GM18511 (cell line): ENCODE measurements around the gene CTRL.
"Not testable (repeated sequence)": the region's sequence is repeated elsewhere in the genome, so short reads cannot be mapped to it uniquely, and the experiment has no call there.

Experiments
- ATAC-seq: cut with Tn5 transposase; IDR thresholded peaks from one replicate; pipeline ENCODE4 v1.9.1; 2021; ENCODE audit warnings: mild to moderate bottlenecking, moderate library complexity; ENCODE audit not compliant: unreplicated experiment

Gene CTRL

DNA sequence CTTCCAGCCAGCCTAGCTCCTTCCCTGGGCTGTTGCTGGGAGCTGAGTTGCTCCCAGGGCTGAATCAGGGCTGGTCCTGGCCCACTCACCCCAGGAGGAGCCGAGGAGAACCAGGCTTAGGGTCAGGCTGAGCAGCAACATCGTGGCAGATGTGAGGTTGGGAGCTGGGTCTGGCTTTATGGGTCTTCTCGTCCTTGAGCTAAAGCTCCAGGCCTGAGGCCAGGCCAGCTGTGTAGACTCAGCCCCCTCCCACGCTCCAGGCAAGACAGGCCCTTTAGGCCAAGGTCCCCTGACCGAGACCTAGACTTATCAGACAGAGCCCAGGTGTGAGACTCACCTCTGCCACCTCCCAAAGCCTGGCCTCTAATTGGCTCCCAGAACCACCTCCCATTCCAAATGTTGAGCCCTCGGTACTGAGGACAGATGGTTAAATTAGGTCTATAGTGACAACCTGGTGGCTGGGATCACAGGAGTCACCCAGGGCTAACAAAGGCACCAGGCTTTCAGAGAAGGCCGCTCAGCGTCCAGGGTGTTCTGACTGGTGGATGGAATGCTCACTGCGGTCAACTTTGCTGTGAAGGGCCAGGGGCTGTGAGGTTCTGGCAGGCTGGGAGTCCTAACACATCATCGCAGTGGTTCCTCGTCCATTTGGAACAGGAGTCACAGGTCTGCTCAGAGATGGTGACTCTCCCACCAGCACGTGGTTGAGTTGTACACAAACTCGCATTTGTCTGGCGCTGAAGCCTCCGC lies at the start of gene CTRL:
TSS of gene CTRL (minus strand) at position 151 of the 750 bp plus-strand sequence. CDS start at position 141, 10 bp downstream.
- ATAC-seq = no peak

DNA sequence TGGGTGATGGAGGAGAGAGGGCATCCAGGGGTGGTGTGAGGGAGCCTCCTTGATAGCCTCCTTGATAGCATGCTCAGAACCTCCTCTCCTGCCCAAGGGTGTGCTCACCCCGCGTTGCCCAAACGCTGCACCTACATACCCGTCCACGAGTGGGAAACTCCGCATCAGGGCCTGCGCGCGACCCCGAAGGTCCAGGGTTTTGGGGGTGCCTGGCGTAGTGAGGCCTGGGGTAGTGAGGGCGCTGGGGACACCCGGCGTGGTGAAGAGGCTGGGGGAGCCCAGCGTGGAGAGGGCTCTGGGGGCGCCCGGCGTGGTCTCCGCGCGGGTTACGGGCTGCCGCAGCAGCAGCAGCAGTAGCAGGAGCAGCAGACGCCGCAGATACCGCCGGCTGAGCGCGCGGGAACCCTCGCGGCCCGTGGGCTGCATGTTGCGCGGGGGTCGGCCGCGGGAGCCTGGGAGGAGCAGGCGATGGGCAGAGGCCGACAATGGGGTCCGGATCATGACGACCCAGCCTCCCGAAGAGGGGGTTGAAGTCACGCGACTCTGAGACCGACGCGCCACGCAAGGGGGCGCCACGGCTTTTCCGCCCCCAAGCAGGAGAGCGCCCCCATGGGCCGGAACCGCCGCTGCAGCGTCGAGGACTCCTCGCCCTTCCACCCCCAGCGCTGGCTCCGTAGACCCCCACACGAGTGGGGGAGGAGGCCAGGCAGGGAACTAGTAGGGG lies 48.5 kb upstream of the CTRL start, which contains the start of gene DPEP3:
TSS of gene DPEP3 (minus strand) at position 545 of the 724 bp plus-strand sequence. CDS start at position 426, 119 bp downstream.
- no peak for ATAC-seq

DNA sequence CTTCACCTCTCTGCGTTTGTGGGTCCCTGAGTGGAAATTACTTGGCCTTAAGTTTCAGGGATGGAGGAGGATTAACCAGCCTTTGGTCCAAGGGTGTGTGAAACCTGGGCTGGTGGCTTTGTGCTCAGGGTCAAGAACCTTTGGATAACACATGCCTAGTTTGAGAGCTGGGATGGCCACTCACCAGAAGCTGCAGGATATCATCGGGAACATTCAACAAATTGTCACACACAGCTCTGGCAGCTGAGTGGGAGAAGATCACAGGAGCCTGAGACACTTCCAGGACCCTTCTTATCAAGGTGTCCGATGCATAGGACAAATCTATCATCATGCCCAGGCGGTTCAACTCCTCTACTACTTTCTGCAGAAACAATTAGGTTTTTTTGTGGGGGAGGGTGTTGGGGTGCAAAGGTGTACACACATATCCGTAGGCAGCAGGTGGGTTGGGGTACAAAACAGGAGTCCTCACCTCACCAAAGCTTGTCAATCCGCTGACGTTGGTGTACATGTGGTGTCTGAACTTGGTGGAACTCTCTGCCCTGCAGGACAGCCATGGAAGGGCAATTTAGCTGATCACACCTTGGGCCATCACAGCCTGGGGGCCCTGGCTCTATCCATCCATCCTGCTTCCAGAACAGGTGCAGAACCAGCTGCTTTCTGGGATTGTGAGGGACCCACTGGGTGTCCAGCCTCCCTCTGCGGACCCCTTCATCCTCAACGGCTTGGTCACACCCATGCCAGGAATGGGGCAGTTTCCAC lies 46.0 kb upstream of the CTRL start:
- ATAC-seq = no peak

DNA sequence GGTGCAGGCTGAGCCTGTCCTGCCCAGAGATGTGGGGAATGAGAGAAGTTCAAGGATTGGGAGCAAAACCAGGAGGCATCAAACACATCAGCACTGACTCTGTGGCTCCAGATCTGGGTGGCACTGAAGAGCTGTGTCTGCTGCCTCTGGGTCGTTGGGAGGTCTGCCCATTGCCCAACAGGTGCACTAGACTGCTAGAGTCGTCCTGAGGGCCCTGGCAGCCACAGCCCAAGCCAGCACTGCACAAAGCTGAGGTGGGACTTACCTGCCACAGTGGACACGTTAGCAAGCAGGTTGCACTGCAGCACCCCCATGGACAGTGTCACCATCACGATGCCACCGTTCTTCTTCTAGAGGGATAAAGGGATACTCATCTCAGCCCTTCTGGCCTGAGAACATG lies 45.3 kb upstream of the CTRL start:
- no peak for ATAC-seq

DNA sequence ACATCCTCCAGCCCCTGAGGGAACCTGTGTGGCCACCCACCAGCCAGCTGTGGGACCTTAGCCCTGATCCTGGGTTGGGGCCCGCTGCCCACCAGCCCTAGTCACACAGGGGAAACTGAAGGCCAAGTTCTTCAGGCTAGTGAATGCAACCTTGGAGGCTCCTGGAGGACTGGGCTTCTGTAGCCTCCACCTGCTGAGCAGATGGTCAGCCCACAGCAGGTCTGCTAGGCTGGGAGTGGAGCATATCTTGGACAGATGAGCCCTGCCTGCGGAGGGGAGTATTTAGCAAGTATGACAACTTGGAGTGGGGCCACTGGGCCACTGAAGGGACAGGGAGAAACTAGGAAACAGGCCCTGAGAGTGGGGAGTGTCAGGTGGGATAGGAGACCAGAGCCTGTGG lies 44.5 kb upstream of the CTRL start:
- no peak for ATAC-seq

DNA sequence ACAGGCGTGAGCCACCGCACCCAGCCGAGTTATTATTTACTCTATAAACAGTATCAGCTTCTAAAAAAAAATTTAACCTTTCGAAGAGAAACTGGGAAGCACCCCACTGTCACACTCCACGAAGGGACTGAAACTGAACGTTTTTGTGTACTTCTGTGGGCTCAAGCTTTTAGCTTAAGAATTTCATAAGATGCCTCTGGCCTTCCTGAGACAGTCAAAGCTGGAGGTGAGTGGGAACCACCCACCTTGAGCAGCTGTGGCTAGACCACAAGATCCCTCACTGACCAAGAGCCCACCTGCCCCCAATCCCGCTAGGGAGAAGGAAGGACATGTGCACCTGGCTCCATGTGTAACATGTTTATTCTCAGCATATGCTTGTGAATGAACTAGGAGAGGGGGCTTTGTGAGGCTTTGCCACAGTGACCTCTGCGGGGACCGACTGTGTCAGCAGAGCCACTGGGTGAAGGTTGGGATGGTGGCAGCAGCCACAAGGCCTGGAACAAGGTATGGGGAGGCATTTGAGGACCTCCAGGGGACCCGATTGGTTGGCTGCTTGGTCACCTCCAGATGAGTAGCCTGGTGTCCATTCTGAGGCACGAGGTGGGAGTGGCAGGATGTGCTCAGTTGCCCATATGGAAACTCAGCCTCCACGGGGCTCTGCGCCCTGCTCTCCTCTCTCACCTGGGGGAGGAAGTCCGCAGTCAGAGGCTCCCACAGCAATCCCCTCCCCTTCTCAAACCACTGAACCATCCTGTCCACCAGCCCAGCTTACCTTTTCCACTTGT lies 43.9 kb upstream of the CTRL start:
- no peak for ATAC-seq

DNA sequence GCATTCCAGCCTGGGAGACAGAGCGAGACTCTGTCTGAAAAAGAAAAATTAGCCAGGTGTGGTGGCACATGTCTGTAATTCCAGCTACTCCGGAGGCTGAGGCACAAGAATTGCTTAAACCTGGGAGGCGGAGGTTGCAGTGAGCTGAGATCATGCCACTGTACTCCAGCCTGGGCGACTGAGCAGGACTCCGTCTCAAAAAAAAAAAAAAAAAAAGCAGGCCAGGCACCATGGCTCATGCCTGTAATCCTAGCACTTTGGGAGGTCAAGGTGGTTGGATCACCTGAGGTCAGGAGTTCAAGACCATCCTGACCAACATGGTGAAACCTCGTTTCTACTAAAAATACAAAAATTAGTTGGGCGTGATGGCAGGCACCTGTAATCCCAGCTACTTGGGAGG lies 40.6 kb upstream of the CTRL start:
- ATAC-seq = not testable (repeated sequence)

DNA sequence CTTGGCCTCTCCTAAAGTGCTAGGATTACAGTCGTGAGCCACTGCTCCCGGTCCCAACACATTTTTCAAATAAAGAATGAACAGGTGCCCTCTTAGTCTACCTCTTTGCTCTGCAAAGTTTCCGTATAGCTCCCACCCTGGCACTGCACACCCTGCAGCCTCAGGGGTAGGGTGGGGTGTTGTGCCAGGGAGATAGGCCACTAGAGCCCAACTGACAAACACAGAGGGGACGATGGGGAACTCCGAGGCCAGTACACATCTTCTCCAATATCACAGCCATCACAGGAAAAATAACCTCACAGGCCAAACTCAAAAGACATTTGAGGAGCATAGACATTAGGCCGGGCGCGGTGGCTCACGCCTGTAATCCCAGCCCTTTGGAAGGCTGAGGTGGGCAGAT lies 39.4 kb upstream of the CTRL start:
- no peak for ATAC-seq

DNA sequence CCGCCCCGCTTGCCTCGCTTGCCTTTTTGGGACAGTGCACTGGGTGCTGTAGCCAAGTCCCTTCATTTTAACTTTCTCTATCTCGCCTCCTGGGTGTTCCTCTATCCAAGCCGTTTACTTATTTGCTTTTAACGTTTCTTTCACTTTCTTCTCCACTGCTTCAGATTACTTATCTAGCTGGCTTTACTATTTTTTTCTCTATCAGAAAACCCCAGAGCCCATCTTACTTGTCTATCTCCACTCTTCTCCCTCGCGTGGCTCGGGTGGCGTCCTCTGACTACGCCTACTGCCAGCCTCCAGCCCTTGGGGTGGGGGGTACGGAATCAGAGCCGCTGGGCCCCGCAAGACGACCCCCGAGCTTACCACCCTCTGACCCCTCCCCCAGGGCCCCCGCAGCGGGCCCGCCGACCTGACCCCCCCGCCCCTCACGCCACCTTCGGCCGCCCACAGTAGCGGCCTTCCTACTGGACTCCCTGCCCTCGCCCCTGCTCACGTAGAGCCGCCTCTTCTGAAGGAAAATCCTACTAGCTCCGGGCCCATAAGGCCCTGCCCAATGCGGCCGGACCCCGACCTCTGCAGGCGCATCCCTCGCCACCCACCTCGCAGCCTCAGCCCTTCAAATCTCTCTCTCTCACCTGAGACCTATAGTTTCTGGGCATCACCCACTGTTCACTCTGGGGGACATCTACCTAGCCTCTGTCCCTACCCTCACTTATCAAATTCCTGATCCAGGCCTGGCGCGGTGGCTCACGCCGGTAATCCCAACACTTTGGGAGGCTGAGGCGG lies 37.8 kb upstream of the CTRL start:
- ATAC-seq = peak; percentile 11

DNA sequence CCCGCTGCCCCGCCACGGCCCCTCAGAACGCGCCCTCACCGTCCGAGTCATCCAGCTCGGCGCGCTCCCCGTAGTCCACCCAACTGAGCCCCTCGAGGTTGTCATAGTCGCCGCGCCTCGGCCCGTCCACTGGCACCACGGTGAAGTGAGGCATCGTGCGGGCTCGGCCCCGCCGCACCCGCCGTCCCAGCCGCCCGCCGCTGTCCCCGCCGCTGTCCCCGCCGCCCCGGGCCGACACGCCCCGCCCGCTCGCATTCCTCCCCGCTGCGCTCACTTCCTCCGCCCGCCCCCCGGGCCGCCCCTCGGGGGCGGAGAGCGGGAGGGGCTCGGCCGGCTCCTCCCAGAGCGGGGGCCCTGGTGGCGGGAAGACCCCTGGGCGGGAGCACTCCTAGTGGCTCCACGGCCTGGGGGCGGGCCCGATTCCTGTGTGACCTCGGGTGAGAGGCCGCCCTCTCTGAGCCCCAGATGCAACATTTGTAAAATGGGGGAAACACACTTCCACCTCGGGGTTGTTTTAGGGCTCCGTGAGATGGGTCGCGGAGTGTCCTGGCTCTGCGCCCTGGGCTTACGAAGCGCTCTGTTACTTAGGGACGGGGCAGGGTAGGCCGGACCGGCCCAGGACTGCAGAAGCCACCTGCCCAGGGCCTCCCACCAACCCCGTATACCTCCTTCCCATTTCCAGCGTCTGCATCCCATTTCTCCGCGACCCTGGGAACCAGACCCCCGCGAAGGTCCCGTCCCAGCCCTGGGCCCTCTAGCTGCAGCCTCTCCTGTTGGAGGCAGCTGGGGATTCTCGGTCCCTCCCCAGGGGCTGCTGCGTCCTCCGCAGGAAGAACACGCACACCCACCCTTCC lies 37.0 kb upstream of the CTRL start, which contains the start of gene SLC12A4:
TSS of gene SLC12A4 (minus strand) at position 238 of the 854 bp plus-strand sequence. CDS start at position 154, 84 bp downstream.
- peak; percentile 83 for ATAC-seq

DNA sequence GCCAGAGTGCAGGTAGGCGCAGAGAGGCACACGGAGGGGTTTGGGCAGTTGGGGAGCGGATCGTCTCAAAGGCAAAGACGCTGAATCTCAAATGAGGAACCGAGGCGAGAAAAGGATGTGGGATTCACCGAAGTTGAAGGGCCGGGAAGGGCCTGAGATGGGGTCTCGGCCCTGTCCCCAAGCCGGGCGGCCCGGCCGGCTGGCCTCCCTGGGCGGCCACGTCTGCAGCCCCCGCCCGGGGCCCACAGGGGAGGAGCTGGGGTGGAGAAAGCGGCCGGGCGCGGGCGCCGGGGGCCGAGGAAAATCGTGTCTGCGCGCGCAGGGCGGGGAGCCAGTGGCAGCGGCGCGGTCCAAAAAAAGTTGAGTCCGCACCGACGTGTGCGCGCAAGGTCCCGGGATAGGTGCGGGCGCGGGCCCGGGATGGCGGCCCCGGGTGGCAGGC lies 36.3 kb upstream of the CTRL start:
- ATAC-seq = peak; percentile 40

DNA sequence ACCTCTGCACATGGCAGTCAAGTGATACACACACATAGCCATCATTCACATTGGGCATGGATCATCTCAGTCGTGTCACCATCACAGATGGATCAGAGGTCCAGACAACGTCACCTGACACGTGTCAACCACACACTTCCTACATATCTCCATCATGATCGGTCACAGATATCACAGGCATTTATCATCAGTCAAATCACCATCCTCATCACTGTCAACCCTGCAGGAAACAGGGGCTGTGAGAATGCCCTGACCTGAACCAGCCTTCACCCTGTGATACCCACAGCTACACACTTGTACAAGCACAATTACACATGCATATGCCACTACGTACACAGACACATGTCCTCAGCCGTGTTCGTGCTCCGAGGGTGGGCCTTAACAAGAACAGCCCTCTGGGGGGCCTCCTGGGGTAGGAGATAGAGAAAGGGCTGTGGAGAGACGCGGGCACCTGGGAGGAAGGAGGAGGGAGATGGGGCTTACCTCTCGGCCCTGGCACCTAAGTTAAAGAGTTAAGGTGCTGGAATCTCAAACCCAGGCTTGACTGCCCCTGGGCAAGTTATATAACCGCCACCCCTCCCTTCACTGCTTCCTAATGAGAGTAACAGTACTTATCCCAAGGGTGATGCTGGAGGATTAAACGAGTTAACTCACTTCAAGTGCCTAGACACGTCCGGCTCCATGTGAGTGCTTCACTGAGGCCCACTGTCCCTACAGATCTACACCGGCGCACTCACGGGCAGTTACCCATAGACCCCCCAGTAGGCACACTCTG lies 35.7 kb upstream of the CTRL start:
- peak; percentile 11 for ATAC-seq

DNA sequence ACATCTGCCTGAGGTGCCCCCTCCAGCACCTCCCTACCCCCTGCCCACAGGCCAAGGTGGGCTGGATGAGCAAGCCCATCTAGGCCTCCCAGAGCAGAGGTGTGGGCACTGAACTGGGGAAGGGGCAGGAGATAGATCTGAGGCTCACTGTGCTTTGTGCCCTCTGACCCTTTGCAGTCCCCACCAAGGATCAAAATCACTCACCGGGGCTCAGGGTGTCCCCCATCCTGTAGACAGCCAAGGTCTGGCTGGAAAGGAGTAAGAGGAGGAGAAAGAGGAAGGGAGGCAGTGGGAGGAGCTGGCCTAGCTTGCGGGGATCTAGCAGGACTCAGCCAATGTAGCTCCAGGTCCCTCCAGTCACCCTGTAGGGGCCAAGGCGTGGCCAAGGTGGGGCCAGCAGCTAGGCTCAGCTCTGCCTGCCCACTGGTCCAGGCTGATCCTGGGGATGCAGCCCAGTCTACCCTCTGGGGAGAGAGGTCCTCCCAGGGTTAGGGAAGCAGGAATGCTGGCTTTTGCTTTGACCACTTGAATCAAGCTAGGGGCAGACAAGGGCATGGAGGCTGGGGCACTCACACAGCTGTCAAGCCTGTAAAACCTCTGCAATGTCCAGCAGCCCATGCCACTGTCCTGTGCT lies 35.0 kb upstream of the CTRL start:
- ATAC-seq = no peak

DNA sequence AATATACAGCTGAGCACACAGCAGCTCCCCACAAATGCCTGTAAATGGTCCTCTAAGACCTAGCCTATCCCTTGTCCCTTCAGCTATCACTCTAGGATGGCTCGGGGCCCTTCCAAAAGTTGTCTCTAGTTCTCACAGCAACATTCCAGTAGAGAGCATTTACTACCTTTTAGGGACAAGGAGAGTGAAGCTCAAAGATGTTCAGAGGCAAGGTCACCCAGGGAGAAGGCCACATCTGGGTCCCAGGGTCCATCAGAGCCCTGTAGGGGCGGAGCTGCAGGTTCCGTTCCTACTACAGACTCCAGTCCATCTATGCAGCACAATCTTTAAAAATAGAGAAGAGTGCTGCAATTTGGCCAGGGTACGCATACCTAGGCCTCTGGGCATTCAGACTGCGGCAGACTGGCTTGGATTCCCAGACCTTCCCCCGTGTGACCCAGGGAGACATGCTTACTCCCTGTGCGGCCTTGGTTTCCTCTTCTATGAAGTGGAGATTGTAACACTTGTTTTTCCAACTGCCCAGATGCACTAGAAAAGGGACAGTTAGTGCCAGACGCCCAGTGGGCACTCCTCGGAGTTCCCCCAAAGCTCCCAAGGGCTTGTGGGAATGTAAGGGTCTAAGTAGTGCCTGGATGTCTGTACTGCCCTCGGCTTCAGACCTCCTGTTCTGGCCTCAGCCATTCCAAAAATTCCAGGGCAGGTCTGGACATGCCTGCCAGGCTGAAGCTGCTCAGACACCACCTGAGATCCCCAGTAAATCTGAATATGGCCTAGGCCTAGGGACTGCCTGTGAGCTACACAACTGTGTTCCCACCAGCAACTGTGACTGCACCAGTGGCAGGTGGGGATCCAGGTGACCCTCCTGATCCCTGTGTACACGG lies 34.2 kb upstream of the CTRL start:
- no peak for ATAC-seq

DNA sequence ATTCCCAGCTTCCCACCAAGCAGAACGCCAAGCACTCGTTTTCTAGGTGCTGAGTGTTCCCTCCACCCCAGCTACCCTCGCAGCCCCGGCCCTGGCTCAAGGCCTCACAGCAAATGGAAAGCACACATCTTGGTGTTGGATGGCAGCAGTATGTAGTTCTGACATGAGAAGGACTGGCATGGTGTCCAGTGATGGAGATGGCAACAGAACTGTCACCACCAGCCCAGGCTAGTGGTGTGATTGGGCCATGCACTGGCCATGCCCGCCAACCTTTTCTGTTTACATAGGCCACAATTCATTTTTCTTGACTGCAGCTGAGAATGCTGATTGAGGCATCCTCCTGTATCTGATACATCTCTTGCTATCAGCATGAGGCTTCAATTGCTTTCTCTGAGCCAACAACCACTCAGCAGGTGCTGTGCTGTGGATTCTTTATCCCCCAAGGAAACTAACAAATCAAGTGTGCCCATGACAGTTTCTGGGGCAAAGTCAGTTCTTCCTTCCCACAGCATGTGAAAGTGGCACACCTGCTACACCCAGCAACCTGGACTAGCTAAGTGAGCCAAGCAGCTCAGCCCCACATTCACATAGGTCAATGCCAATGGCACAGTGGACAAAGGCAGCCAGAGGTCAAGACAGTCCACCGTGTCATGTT lies 32.9 kb upstream of the CTRL start:
- no peak for ATAC-seq

DNA sequence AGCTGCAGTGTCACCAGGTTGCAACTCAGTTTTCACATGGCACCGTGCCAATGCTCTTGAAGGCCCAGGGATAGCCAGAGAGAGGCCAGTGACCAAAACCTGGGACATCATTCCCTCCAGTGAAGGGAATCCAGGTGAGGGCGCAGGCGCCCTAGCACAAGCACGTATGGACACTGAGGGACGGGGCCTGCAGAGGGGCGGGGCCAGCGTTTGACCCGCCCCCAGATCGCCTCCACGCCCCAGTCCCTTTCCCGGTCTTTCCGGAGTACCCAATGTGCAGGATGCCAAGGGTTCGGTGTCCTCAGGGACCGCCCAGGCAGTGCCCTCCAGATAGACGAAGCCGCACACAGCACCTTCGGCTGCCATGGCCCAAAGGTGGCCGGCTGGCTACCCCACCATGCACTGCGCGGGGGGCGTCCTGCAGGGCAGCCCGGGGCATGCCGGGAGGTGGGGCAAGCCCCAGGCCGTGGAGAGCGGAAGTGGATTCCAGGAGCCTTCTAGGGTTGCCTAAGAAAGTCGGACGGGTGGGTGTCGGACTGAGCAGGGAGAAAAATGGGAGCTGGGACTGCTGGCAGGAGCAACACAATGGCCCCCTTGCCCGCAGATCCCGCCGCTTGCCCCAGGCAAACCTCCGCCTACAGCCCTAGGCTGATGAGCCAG lies 32.1 kb upstream of the CTRL start:
- ATAC-seq = no peak
